Heart right ventricle (tissue), 16 donors: ENCODE measurements around the gene GPR15LG. TPM values are rescaled to one million over a fixed set of nuclear protein-coding genes. Genes with fewer than 3 reads are reported as not detected.
A peak's percentile ranks its signal among the peaks of the same experiment; 100 is the strongest.

ENCODE experiments used
- ATAC-seq, 8 donors: fragments of 200-7000 bp; cut with Tn5 transposase; one replicate each; pipeline ENCODE4 v1.9.1; 2020; ENCODE audit warnings: mild to moderate bottlenecking in 8 of 8, moderate library complexity in 8 of 8, moderate number of reproducible peaks in 1 of 8
- DNase-seq, 2 donors: peaks; one replicate each; pipeline ENCODE4 v3.0.0-alpha.2; 2020
- H3K27ac ChIP-seq, 10 donors: fragments of 200-600 bp; sonication (generic) in 2 of 10; one replicate each; pipeline versions ENCODE4 v1.5.0 to v1.8.0; 2020 to 2022; ENCODE audit warnings: mild to moderate bottlenecking in 3 of 10
- H3K27me3 ChIP-seq, 7 donors: fragments of 200-600 bp; one replicate each; pipeline ENCODE4 v1.8.0; 2021 to 2022; ENCODE audit warnings: mild to moderate bottlenecking in 2 of 7
- H3K36me3 ChIP-seq, 9 donors: fragments of 200-600 bp; sonication (generic) in 1 of 9; one replicate each; pipeline versions ENCODE4 v1.5.0 to v1.8.0; 2020 to 2022; ENCODE audit warnings: mild to moderate bottlenecking in 2 of 9
- H3K4me1 ChIP-seq, 9 donors: fragments of 200-600 bp; sonication (generic) in 1 of 9; one replicate each; pipeline versions ENCODE4 v1.5.0 to v1.8.0; 2020 to 2022; ENCODE audit warnings: mild to moderate bottlenecking in 4 of 9
- H3K4me3 ChIP-seq, 10 donors: fragments of 200-600 bp; sonication (generic) in 2 of 10; one replicate each; pipeline versions ENCODE4 v1.5.0 to v1.8.0; 2020 to 2022; ENCODE audit warnings: mild to moderate bottlenecking in 7 of 10, moderate library complexity in 2 of 10
- H3K9me3 ChIP-seq, 11 donors: fragments of 200-600 bp in 10 of 11; sonication (generic) in 2 of 11; one replicate each; pipeline versions ENCODE4 v1.5.0 to v1.8.0; 2013 to 2022; ENCODE audit warnings: mild to moderate bottlenecking in 2 of 11, control low read depth in 1 of 11, moderate library complexity in 1 of 11
- WGBS, 2 donors: extraction: QIAGEN DNeasy Blood & Tissue Kit; methylation state at CpG; one replicate each; pipeline ENCODE4 v1.1.7; 2013; ENCODE audit warnings: inconsistent platforms in 1 of 2; 5-methylcytosine and 5-hydroxymethylcytosine counted together
- intact Hi-C, 10 donors: fragments of 100-400 bp; cut with DNase I; formaldehyde crosslinking; loops; one replicate each; pipeline versions ENCODE4 v1.11.1 to v1.14.2; 2022
- polyA plus RNA-seq, 2 donors: library from polyadenylated mRNA; stranded (reverse); fragments of 200-250 nt; gene quantifications; one replicate each; pipeline ENCODE4 v1.2.3, GENCODE V29; 2013
- total RNA-seq, 10 donors: library from RNA; stranded (reverse); fragmentation: NEBNext Ultra II Directional in 3 of 10; extraction: Animal tissue kit (Norgen Biotek cat#: 25700) in 3 of 10; gene quantifications; one replicate each; pipeline versions ENCODE4 v1.2.1 to v1.2.4, GENCODE V29; 2021 to 2023
- TF ChIP-seq, protein P1 (sequence below), 9 donors: fragments of 200-600 bp; sonication (generic) in 2 of 9; IDR thresholded peaks; one replicate each; pipeline versions ENCODE4 v1.5.0 to v1.8.0; 2021 to 2022; ENCODE audit warnings: antibody characterized with exemption in 9 of 9, mild to moderate bottlenecking in 5 of 9, moderate library complexity in 1 of 9
- donor health status: Arrhythmogenic right ventricular cardiomyopathy.
- donor health status: ischemic (EF 13 %, LVEDD 7.1; RV severe dilation, severe dysfunction).
- donor health status: healthy with polysubstance abuse.
- donor health status: DM: no; HTN: yes; CAD: no.
- donor health status: DM: no; HTN: no; CAD: no.
- donor health status: ischemic (EF 25% LVEDD 6.9; RV normal size, moderate dysfunction).
- donor health status: ischemic (EF 25% LVEDD 5.7; RV mildly dilated, moderate dysfunction).
- donor health status: healthy.
- donor health status: DM: yes; HTN: yes; CAD: no.
- donor health status: Ischemic cardiomyopathy.
- donor health status: ischemic (EF 35%, LVEDD 5.7; RV mildly dilated, moderate dysfunction).
- donor health status: nonischemic (EF 11% LVEDD 7.7; RV severe dilation, severe dysfunction).
- donor health status: DM: yes; HTN: yes; CAD: no.
- donor health status: PGD.
- donor health status: ischemic (EF 29% LVEDD 5.4; RV normal size, mild dysfunction).
- donor health status: nonischemic (EF 23%, LVEDD 6.1; RV moderate dilation, normal function).

GPR15LG gene
- total and polyA plus RNA-seq, 12 donors: not detected

DNA sequence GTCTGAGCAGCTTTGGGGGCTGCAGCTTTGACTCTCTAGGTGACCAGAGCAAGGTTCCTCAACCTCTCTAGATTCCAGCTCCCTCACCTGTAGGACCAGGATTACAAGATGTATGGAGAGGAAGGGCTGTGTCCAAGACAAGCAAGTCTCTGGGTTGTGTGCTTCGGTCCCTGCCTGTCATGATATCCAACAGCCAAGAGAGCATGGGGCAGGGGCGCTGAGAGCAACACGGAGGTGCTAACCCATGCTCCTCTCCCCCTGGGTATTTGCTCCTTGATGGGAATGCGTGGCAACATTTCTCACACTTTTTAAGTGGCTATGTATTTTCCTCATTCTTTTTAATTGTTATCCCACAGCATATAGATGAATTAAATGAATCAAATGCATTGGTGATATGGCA is 31.0 kb downstream of the GPR15LG start:
- no peaks in the 10 kb centered on the region for H3K36me3 ChIP-seq
- TF ChIP-seq, protein P1, sequence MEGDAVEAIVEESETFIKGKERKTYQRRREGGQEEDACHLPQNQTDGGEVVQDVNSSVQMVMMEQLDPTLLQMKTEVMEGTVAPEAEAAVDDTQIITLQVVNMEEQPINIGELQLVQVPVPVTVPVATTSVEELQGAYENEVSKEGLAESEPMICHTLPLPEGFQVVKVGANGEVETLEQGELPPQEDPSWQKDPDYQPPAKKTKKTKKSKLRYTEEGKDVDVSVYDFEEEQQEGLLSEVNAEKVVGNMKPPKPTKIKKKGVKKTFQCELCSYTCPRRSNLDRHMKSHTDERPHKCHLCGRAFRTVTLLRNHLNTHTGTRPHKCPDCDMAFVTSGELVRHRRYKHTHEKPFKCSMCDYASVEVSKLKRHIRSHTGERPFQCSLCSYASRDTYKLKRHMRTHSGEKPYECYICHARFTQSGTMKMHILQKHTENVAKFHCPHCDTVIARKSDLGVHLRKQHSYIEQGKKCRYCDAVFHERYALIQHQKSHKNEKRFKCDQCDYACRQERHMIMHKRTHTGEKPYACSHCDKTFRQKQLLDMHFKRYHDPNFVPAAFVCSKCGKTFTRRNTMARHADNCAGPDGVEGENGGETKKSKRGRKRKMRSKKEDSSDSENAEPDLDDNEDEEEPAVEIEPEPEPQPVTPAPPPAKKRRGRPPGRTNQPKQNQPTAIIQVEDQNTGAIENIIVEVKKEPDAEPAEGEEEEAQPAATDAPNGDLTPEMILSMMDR (IDR thresholded peaks at IDR 0.05): no peak
- no peaks in the 10 kb centered on the region for H3K9me3 ChIP-seq
- intact Hi-C loops: loop anchor here in 5 of 10 donors (2.0 to 10.0 kb wide), 4 partner anchors 47 to 60 kb away; no protein-coding TSS in a partner anchor
- ATAC-seq (no peak), DNase-seq (no peak)
- no peak overlapping the region for H3K27ac ChIP-seq
- H3K4me3 ChIP-seq: no peak overlapping the region
- 87 to 88% methylated on average over 4 of the region's 4 CpGs for WGBS, 2 donors
- no peaks in the 10 kb centered on the region for H3K4me1 ChIP-seq
- peaks cover 0 to 13% (median 3%) of the 10 kb centered on the region in 7 donors for H3K27me3 ChIP-seq

DNA sequence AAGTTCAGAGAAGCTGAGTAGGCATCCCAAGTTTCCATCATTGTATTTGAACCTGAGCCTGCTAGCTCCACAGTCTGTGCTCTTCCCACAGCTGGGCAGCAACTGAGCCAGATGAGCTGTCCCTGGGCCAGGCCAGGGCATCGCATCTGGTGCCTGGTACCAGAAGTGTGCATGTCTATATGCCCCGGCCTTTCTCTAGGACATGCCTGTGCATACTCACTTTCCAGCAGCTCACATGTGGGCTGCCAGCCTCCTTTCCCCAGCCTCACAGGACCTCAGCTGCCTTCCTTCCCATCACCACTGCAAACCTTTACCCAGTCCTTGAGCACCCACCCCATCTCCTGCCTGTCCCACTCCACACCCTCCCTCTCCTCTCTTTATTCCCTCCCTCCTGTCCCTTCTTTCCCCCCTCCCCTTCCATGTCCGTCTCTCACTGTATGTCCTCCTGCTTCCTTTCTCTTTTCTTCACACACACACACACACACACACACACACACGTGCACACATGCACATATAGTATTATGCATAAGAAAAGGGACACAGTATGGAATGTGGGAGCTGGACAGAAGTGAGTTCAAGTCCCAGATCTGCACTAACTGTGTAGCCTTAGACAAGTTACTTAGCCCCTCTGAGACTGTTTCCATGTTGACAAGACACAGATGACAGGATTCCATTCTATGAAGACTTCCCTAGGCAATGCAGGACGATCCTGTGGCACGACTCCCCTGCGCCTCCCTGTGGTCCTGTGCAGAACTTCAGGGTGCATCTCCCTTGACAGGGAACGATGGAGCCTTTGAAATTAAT is 31.6 kb downstream of the GPR15LG start:
- peak; percentile 45 to 54 for DNase-seq

DNA sequence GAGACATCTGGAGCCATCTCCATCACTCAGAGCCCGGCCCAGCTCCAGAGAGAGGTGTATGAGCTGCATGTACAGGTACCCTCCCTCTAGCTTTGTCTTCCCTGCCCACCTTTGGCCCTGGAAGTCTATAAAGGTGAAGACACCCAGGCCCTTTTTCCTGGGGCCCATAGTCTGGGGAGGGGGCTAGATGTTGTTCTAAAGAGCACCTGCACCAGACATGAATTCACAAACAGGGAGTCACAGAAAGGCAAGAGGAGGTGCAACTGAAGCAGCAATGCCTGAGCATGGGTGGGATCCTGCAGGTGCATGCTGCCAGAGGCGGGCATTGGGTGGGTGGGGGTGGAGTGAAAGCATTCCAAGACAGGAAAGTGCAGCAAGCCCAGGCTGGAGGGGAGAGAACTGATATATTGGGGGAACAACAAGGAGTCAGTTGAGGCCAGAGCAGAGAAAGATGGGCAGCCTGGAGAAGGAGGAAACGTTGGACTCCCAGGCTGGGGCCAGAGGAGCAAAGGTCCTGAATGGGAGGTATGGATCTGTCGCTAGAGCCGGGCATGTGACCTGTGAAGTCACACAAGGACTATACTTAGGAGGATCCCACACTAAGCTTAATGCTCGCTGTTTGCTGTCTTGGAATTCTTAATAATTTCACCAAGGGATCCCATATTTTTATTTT is 32.4 kb downstream of the GPR15LG start:
- H3K9me3 ChIP-seq: no peaks in the 10 kb centered on the region
- H3K36me3 ChIP-seq: no peaks in the 10 kb centered on the region
- H3K27me3 ChIP-seq: peaks cover 0 to 13% (median 3%) of the 10 kb centered on the region in 7 donors
- DNase-seq (no peak), ATAC-seq (no peak)
- TF ChIP-seq, protein P1 (IDR thresholded peaks at IDR 0.05): no peak
- H3K27ac ChIP-seq: no peak overlapping the region
- H3K4me3 ChIP-seq: no peak overlapping the region
- no peaks in the 10 kb centered on the region for H3K4me1 ChIP-seq
- intact Hi-C loops: loop anchor here in 3 of 10 donors (2.0 to 10.0 kb wide), 3 partner anchors 57 to 61 kb away; no protein-coding TSS in a partner anchor
- WGBS, 2 donors: 68 to 72% methylated on average over 6 of the region's 6 CpGs

More for the DNA sequence above, 31.6 kb downstream of the GPR15LG start:
- no peaks in the 10 kb centered on the region for H3K4me1 ChIP-seq
- H3K36me3 ChIP-seq: no peaks in the 10 kb centered on the region
- no peak overlapping the region for H3K4me3 ChIP-seq
- ATAC-seq: peak; percentile 40 to 74 (median 62)
- no peaks in the 10 kb centered on the region for H3K9me3 ChIP-seq
- TF ChIP-seq, protein P1 (IDR thresholded peaks at IDR 0.05): peak; percentile 34 to 76 (median 66)
- H3K27me3 ChIP-seq: peaks cover 0 to 13% (median 3%) of the 10 kb centered on the region in 7 donors
- H3K27ac ChIP-seq: no peak overlapping the region
- 32 to 36% methylated on average over 8 of the region's 8 CpGs for WGBS, 2 donors
- intact Hi-C loops: loop anchor here in 3 of 10 donors (2.0 to 10.0 kb wide), 3 partner anchors 56 to 60 kb away; no protein-coding TSS in a partner anchor

DNA sequence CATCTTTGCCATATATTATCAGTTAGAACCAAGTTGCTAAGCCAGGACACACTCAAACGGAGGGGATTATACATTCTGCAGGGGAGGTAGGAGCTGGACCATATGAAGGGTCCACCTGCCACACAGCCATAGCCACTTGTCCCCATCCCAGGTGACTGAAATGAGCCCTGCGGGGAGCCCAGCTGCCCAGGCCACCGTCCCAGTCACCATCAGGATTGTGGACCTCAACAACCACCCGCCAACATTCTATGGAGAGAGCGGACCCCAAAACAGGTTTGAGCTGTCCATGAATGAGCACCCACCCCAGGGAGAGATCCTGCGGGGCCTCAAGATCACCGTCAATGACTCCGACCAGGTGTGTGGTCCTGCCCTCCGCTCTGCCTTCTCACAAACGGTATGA is 34.4 kb downstream of the GPR15LG start:
- Histone ChIP-seq H3K9me3 (no peaks in the 10 kb centered on the region), H3K4me3 (no peak overlapping the region), H3K27ac (no peak overlapping the region), H3K27me3 (peaks cover 0 to 13% (median 7%) of the 10 kb centered on the region in 7 donors), H3K4me1 (no peaks in the 10 kb centered on the region), H3K36me3 (no peaks in the 10 kb centered on the region)
- ATAC-seq (no peak), DNase-seq (no peak)
- TF ChIP-seq, protein P1 (IDR thresholded peaks at IDR 0.05): no peak
- intact Hi-C loops: loop anchor here in 2 of 10 donors (5.0 to 10.0 kb wide), 2 partner anchors 61 to 63 kb away; no protein-coding TSS in a partner anchor
- WGBS, 2 donors: 85 to 86% methylated on average over 10 of the region's 10 CpGs
